Measurements from ENCODE around the gene FUNDC2.

Gene FUNDC2

DNA sequence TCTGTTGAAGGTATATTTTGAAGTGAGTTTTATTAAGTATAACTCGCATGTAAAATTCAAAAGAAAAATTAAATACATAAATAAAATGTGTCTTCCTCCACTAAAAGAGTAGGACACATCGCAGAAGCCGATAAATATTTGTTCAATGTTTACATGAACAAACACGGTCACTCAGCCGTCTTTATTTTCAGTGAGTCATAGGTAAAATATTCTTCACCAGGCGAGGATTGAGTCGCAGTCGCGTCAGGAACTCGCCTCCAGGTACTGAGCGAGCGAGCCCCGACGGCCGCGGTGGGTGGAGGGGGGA, 271 bp upstream of the FUNDC2 start:
- no peak for DNase-seq

- DNase-seq: no peak
Measured at GRCh38 chrX:155027509-155028066, 944 bp downstream of the FUNDC2 start.

DNA sequence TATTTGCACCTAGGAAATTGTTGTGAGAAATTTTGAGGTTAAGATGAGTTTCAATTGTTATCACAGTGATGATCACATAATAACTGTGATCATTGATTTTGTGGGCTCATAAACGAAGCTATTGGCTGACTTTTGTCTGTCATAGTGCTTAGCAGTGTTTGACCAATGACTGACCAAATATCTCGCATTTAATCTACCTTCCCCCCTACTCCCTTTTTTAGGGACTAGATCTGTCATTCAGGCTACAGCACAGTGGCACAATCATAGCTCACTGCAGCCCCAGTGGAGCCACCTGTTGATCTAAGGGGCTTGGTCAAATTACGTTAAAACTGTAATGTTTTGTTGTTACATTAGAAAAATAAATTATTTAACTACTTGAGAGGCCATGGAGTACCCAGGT, 1.5 kb downstream of the FUNDC2 start:
- DNase-seq: no peak

GRCh38 chrX:155028877-155029291, 2.2 kb downstream of the FUNDC2 start:
- DNase-seq: no peak

DNA sequence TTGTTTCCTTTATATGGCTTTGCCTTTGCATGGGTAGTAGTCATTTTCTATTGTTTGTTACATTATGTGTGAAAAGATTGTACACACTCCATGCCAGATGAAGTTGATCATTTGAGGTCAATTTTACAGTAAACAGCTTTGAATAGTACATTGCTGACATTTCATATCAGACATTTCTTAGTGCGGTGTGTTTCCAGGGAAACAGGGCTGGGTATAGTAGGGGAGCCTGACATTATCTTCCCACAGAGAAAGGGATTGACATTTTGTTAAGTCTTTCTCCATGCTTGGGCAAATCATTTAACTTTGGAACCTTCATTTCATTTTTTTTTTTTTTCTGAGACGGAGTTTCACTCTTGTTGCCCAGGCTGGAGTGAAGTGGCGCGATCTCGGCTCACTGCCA, 5.0 kb downstream of the FUNDC2 start:
- no peak for DNase-seq

DNA sequence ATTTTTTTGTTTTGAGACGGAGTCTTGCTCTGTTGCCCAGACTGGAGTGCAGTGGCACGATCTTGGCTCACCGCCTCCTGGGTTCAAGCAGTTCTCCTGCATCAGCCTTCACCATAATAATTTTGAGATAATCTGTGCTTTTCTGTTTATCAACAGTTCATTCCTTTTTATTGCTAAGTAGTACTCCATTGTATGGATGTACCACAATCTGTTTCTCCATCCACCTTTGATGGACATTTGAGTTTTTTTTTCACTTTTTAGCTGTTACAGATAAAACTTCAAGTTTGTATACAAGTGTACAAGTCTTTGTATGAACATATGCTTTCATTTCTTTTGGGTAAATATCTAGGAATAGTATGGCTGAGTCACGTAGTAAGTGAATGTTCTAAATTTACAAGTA, 9.0 kb downstream of the FUNDC2 start:
- no peak for DNase-seq

DNA sequence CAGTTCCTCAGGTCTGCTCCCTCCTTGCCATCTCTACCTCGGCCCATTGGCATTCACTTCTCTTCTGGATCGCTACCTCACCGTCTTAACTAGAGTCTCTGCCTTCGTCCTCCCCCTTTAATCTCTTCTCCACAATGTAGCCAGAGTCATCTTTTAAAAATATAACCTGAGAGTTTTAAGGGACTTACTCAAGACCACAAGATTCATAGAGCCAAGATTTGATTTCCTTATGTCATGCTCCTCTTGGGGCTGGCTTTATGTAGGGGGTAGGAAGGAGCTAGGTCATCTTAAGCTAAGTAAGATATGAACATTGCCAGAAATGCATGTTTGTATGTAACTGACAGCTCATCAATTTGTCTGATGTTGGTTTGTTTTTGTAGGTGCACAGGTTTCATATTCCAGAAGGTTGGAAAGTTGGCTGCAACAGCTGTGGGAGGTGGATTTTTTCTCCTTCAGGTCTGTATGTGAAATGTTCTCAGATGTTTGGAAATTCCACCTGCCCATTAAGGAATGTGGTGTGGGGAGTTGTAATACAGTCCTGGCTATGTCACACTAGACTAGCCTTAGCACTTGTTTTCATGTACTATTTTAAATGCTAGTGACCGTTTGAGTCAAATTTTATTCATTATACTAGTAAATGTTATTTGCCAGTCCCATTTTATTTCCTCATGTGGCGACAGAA, 19.6 kb downstream of the FUNDC2 start:
- DNase-seq: no peak

DNA sequence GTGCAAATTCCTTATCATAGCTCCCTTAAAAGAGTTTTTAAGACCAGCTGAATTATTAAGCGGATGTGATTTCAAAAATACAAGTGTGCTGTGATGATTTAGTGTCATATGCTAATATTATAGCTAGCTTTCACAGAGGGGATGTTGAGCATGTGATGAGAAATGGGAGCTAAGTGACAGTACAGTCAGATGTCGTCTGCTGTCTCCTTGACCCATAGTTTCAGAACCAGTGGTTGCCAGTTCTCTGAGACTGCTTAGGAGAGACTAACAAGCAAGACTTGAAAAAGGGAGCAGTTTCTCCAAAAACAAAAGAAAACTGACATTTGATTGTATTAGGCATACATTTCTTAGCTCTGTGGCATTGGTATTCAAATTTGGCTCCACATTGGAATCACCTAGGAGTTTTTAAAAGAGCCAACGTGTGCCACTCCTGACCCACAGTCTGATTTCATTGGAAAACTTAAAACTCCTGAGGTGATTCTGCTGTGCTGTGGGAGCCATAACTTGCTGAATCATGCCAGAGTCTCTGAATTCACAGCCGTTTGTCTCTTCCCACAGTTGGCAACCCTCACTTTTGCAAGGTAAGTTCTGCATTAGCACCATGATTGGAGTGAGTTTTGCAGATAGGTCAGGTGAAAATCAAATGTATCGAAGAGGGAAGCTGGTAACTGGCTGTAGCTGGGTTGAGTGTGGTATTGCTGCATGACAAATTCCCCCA, 20.3 kb downstream of the FUNDC2 start:
- no peak for DNase-seq

DNA sequence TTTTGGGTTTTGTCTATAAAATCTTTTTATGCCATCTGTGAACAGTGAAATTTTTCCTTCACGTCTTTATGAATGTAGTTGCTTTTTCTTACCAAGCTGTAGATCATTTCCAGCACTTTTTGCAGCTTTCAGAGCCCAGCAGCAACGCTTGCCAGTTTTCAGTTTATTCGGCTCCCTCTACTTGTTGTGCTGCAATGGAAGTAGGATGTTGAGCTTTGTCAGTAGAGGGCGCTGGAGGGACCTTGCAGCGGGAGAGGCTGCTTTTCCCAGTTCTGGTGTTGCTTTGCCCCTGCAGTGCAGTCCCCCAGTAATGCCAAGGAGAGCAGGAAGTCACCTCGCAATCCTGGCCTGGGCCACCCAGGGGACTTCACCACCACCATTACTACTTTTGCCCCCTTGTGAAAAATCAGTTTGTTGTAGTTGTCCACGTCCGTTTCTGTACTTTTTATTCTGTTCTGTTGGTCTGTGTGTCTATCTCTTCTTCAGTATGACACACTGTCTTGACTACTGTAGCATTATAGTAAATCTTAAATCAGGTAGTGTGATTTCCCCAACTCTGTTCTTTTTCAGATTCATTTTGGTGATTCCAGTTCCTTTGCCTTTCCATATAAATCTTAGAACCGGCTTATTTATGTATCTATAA, 22.5 kb downstream of the FUNDC2 start:
- DNase-seq: peak; percentile 43

- DNase-seq: no peak
Measured at GRCh38 chrX:155052738-155053498, 26.3 kb downstream of the FUNDC2 start.

GRCh38 chrX:155053656-155054055, 27.0 kb downstream of the FUNDC2 start:
- DNase-seq: no peak

DNA sequence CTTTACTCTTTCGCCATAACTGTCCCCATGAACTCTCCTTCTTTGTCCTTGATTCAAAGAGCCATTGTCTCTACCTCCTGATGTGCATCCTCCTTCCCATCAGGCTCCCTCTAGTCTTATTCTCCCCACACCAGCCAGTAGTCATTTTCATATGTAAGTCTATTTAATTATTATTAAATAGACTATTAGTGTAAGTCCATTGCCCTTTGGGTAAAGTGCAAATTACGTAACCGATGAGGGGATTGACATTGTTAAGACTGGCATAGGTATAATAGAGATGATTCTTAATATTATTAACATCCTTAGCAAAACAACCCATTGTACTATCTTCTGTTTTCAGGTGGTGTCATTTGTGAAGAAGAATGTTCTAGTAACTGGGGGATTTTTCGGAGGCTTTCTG, 27.6 kb downstream of the FUNDC2 start:
- DNase-seq: no peak

- no peak for DNase-seq
Measured at GRCh38 chrX:155055494-155055893, 28.9 kb downstream of the FUNDC2 start.

DNA sequence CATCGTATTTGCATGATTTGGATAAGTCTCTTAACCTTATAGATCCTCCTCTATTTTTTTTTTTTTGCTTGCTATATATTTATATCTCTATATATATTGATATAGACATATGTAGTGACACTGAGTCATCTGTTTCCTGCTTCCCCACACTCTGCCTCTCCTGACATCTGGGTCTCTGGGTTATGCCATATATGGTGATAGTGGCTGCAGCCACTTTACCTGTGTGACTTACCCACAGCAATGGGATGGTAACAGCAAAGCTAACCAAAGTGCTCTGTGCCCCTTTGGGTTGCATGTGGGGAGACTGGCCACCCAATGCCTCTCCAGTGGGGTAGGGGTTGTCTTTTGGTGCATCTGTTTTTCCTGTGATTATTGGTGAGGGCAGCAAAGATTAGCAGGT, 29.8 kb downstream of the FUNDC2 start:
- DNase-seq: no peak

GRCh38 chrX:155056877-155057792, 30.5 kb downstream of the FUNDC2 start:
- peak; percentile 43 for DNase-seq

GRCh38 chrX:155061760-155062159, 35.1 kb downstream of the FUNDC2 start:
- DNase-seq: no peak

- no peak for DNase-seq
Measured at GRCh38 chrX:155065035-155065734, 38.5 kb downstream of the FUNDC2 start.

GRCh38 chrX:155068165-155068564, 41.5 kb downstream of the FUNDC2 start:
- no peak for DNase-seq

GRCh38 chrX:155069414-155069813, 42.8 kb downstream of the FUNDC2 start:
- DNase-seq: no peak

DNA sequence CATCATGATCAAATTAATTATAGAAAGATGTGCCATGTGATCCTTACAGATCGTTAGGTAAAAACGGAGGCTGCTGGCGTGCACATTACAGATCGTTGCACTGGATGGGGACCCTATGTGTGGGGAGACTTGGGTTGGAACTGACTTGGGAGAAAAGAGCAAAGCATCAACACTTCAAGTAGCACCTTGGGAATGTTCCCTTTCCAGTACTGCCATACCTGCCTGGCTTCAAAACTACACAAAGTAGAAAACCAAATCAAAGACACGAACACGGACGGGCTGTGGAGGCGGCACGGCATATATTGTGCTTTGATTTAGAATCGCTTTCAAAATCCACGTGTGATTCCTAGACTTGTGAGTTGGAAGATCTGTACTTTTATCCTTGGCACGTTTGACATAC, 43.4 kb downstream of the FUNDC2 start:
- no peak for DNase-seq

GRCh38 chrX:155070663-155070974, 44.0 kb downstream of the FUNDC2 start:
- DNase-seq: no peak
